ENCODE results near the gene METTL24.
"Not testable (repeated sequence)": the region's sequence is repeated elsewhere in the genome, so short reads cannot be mapped to it uniquely, and the experiment has no call there.

Gene METTL24

DNA sequence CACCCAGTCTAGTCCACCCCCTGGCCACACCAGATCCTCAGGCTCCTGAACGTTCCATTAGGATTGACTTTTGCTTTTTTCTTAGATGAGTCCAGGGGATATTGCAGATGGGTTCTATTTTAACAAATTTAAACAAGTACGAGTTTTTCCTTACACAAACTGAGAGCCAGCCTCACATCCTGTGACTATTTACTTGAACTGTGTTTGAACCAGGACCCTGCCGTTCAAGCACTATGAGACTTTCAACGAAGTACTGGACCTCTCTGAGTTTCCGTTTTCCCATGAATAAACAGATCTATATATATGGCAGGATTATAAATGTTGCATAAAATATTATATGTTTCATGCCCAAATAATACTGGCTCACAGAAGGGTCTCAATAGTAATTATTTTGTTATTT lies 1.4 kb upstream of the METTL24 start:
- no peak for DNase-seq

DNA sequence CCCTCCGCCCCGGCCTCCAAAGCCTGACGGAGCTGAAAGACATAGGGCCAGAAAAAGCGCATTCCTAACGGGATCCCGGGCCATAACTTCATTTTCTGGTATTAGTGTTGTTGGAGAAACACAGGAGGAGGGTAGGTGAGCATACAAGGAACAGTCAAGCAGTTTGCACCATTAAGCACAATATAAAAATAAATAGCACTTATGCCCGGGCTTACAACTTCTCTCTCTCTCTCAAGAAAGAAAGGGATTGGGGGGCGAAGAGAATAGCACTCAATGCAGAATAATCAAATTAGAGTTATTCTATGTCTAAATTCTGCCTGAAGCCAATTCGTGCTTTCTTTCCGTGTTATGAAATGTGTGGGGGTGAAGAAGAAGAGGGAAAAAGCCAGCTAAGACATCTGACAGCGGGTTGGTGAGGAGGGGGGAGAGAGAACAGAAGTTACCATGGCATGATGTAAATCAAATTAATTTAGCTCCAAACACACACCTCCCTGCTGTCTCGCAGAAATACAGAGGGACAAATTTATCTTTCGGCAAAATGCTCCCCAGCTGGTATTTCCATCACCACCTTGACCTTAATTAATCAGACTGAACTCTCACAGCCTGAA lies 508 bp upstream of the METTL24 start:
- DNase-seq, result no peak

DNA sequence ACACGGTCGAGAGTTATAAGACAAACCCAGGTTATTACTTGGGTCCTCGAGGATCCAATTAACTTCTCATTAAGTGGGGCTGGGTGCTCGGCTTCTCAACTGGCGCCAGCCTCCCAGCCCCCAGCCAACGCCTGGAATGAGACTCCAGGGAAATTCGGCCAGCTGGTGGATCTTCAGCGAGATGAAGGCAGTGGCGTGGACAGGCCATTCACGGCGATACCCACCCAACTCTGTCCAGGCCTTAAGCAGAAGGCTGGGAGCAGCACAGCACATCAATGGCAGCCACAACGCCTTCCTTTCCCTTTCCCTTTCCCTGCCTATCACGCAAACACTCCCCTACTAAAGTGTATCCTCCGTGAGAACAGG lies 868 bp downstream of the METTL24 start:
- DNase-seq, result no peak

- no peak for DNase-seq
Observed at GRCh38 chr6:110356778-110357177, 1.4 kb downstream of the METTL24 start.

DNA sequence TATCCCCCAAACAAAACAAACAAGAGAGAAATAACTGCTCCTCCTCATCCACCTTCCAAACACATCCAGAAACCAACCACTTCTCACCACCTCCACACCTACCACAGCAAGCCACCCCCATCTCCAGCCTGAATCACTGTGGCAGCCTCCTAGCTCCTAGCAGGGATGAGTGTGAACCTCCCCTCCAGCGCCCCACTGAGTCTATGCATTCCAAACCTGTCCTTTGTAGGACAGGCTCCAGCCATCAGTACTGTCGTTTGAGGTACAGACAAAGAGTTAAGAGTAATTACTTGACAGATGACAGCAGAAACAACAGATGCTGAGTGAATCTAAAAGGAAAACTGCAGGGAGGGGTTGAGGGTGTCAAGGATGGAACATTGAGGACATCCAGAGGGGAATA lies 2.4 kb downstream of the METTL24 start:
- DNase-seq, result no peak

DNA sequence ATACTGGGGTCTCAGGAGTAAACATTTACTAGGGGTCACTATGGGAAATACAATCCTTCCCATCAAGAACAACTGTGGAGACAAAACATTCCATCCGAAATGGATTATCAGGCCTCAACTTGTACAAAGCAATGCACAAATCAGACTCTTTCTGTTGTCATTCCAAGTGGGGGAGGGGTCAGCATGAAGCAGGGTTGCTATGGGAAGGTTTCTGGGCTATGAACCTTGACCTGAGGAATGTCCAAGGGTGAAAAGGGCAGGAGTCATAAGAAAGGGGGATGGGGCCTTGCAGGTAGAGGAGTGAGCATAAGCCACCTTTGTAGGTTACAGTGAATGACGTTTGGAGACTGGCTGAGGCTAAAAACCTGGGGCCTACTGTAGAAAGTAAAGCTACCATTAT lies 3.1 kb downstream of the METTL24 start:
- no peak for DNase-seq

DNA sequence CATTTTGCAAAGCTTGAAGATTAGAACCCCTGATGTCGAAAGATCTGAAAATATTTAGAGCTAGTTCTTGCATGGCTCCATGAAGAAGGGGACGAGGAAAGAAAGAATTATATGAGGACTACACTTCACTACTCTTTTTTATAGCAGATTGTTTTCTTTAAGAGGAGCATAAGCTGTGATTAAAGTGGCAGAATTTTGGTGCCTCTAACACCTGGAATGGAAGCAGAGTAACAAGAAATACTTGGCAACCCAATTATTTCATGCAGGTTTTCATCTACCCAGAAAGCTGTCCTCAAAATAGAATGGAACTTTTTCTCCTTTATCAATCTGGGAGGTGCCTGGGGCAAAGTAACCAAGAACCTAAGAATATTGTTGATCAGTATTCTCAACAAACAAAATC lies 4.0 kb downstream of the METTL24 start:
- no peak for DNase-seq

- DNase-seq, result no peak
Observed at GRCh38 chr6:110353457-110354001, 4.6 kb downstream of the METTL24 start.

- DNase-seq, result no peak
Observed at GRCh38 chr6:110352563-110353262, 5.4 kb downstream of the METTL24 start.

- DNase-seq, result no peak
Observed at GRCh38 chr6:110351986-110352385, 6.2 kb downstream of the METTL24 start.

DNA sequence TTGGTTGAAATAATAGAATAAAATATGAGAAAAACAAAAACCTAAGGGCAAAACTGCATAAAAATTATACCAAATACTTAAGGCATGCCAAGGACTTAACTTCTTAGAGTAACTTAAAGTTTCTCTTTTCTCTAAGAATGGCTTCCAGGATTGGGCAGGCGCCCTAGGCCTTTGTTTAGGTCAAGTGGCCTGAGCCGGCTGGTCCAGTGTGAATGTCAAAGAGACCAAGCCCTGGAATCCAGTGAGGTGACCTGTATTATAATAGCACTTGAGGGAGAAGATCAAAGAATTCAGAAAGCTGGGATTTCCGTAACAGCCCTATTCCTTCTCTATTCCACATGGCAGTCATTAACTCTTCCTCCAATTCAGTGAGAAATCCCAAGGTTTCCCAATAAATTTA lies 6.6 kb downstream of the METTL24 start:
- DNase-seq, result no peak

DNA sequence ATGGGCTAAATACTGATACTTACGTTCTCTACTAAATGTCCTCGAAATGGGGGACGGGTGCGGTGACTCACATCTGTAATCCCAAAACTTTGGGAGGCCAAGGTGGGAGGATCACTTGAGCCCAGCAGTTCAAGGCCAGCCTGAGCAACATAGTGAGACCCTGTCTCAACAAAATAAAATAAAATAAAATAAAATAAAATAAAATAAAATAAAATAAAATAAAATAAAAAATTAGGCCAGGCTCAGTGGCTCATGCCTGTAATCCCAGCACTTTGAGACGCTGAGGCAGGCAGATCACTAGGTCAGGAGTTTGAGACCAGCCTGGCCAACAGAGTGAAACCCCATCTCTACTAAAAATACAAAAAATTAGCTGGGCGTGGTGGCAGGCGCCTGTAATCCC lies 7.6 kb downstream of the METTL24 start:
- DNase-seq, result not testable (repeated sequence)

GRCh38 chr6:110348961-110349690 lies 9.0 kb downstream of the METTL24 start:
- no peak for DNase-seq

DNA sequence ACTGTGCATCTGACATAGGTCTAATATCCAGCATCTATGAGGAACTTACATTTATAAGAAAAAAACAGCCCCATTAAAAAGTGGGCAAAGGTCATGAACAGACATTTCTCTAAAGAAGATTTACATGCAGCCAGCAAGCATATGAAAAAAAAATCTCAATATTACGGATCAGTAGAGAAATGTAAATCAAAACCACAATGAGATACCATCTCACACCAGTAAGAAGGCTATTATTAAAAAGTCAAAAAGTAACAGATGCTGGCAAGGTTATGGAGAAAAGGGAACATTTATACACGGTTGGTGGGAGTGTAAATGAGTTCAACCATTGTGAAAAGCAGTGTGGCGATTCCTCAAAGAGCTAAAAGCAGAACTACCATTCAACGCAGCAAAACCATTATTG lies 13.1 kb downstream of the METTL24 start:
- DNase-seq, result no peak

- no peak for DNase-seq
Observed at GRCh38 chr6:110342759-110343158, 15.4 kb downstream of the METTL24 start.

DNA sequence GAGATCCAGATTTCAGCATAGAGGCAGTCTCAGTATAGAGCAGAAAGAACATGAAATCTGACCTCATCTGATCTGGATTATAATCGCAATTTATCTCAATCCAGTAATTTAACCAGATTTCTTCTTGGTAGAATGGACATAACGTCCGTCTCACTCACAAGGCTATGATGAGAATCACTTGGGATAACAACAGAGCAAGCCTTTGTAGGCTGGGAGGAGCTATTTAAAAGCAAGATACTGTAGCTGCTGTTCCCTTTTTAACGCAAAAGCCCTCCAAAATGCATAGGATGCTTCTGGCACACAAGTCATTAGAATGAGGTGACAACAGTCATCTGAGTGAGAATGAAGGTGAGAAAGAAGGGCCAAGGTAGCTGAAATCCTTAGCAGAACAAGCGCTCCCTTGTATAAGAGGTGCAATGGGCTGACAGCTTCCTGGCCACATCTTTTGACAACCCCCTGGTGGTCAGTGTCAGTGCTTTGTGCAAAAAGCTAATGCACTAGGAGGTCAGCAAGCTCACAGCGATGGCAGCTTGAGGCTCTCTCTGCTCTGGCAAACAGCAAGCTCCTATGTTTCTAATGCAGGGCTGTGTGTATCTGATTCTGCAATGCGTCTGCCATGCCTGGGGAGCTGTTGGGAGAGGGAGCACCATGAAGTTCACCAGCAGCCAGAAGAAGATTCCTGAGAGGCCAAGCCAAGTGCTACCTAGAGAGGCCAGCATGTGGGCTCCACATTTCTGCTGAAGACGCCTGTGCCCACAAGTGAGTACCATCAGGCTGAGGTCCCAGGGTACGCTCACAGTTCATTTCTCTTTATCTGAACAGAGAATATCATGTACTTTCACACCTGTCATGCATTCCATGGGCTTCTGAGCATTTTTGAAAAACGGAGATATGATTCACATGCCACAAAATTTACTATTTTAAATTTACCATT lies 16.2 kb downstream of the METTL24 start:
- DNase-seq, result no peak

DNA sequence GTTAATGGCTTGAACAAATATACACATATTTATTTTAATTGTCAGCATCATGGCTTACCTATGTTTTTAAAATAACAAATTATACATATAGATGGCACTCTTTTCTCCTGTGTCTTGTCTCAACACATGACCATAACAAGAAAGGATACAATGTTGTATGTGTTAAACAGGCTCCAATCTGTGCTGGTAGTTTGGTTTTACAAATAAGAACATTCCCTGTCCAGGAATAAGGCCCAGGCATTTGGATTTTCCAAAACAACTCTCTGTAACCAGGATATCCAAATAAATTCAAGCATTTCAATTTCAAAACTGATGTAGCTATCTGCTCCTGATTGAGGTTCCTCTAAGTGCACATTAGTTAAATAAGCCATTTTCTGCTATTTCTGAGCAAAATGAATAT lies 17.1 kb downstream of the METTL24 start:
- DNase-seq, result no peak

- no peak for DNase-seq
Observed at GRCh38 chr6:110340392-110340965, 17.7 kb downstream of the METTL24 start.

DNA sequence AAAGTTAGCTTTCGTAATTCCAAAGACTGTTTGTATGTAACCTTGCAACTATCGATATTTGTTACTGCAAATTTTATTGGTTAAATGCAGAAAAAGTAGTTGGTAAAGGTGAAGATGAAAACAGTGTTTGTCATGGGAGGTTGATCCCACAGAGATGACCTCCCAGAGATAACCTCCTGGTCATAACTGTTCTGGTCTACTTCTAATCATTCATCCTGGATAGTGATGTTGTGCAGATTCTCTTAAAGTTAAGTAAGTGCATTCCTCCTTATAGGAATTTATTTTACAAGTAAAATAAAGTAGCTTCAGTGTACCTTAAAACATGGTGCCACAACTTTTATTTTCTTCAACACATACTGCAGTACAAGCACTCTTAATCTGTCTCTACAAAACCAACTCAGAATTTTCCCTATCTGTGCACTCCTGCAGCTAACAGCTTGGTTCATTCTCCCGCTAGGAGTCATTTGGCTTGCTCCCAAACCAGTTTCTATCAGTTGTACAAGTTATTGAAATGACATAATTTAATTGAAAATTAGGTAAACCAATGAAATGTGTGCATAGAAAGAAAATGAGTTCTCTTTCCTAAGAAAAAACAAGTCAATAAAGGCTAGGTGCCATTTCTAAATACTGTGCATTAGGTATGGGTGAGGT lies 19.2 kb downstream of the METTL24 start:
- no peak for DNase-seq

- no peak for DNase-seq
Observed at GRCh38 chr6:110337486-110337885, 20.7 kb downstream of the METTL24 start.

DNA sequence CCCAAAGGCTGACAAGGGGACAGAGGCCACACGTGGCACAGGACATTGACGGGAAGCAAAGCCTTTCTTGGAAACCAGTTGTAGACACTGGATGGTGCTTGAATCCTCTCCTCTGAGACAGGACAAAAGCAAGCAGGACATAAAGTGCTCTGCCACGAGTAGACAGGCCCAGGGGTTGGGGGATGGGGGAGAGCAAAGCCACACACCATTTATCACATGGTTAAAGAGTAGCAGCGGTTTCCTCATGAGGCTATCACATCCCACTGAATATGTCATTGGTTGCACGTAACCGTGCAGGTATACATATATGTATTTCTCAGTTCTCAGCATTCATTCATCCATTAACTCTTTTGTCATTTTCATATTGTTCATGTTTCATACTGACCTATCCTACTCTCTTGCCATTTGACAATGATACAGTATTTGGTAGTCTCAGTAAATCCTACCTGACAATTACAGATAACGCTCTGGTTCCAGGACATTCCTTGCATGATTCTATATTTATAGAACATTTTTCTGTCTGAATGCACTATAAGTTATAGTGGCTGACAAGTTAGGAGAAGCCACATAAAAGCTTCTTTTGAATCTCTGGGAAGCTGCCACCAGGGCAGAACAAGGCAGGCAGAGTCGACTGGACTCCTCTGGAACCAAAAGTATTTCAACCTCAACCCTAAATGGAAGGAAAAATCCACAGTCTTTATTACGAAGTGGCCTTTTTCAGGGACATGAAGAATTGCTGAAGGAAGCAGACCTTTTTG lies 23.5 kb downstream of the METTL24 start:
- no peak for DNase-seq
